Ascending aorta (tissue), 2 donors: ENCODE measurements around the gene PNPLA2. TPM values are rescaled to one million over a fixed set of nuclear protein-coding genes. Genes with fewer than 3 reads are reported as not detected.

Source experiments
- DNase-seq, 2 donors: peaks; one replicate each; pipeline ENCODE4 v3.0.0-alpha.2; 2019; ENCODE audit warnings: low spot score in 2 of 2
- H3K27ac ChIP-seq, 2 donors: fragments of 200-600 bp; sonication (generic); one replicate each; pipeline ENCODE4 v1.5.1; 2016 to 2017; ENCODE audit warnings: mild to moderate bottlenecking in 1 of 2
- H3K27me3 ChIP-seq: fragments of 200-600 bp; sonication (generic); one replicate; pipeline ENCODE4 v1.5.1; 2017
- H3K36me3 ChIP-seq, 2 donors: fragments of 200-600 bp; sonication (generic); one replicate each; pipeline ENCODE4 v1.5.1; 2016
- H3K4me1 ChIP-seq, 2 donors: fragments of 200-600 bp; sonication (generic); one replicate each; pipeline ENCODE4 v1.5.1; 2016 to 2017; ENCODE audit warnings: mild to moderate bottlenecking in 1 of 2
- H3K4me3 ChIP-seq, 2 donors: fragments of 200-600 bp; sonication (generic); one replicate each; pipeline ENCODE4 v1.5.1; 2016 to 2017; ENCODE audit warnings: mild to moderate bottlenecking in 1 of 2
- H3K9me3 ChIP-seq, 2 donors: fragments of 200-600 bp; sonication (generic); one replicate each; pipeline ENCODE4 v1.5.1; 2016
- intact Hi-C: fragments of 100-400 bp; cut with DNase I; formaldehyde crosslinking; loops from one replicate; pipeline ENCODE4 v1.15.1; 2023
- total RNA-seq: library from RNA; depleted of rRNA; stranded (reverse); fragments of >200 nt; gene quantifications from one replicate; pipeline ENCODE4 v1.1.0, GENCODE V29; 2016
- TF ChIP-seq, protein P1 (sequence below), 3 experiments: fragments of 200-600 bp in 2 of 3; fragments of 450-650 bp in 1 of 3; sonication (generic) in 2 of 3; IDR thresholded peaks; one replicate each; pipeline ENCODE4 v1.5.1; 2016 to 2019; ENCODE audit warnings: antibody characterized with exemption in 3 of 3, mild to moderate bottlenecking in 1 of 3, moderate library complexity in 1 of 3

The PNPLA2 gene
- total RNA-seq, 1 donor from 2014 or later, result 214 TPM

- Histone ChIP-seq H3K4me3 (no peak overlapping the region), H3K27me3 (no peaks in the 10 kb centered on the region), H3K9me3 (no peaks in the 10 kb centered on the region), H3K36me3 (peaks cover 43 to 49% of the 10 kb centered on the region in 2 donors), H3K4me1 (peaks cover 16 to 45% of the 10 kb centered on the region in 2 donors), H3K27ac (peak overlapping the region in 1 of 2 donors; percentile 25)
- intact Hi-C loops, result no loop called here
- DNase-seq, result no peak
- TF ChIP-seq, protein P1, sequence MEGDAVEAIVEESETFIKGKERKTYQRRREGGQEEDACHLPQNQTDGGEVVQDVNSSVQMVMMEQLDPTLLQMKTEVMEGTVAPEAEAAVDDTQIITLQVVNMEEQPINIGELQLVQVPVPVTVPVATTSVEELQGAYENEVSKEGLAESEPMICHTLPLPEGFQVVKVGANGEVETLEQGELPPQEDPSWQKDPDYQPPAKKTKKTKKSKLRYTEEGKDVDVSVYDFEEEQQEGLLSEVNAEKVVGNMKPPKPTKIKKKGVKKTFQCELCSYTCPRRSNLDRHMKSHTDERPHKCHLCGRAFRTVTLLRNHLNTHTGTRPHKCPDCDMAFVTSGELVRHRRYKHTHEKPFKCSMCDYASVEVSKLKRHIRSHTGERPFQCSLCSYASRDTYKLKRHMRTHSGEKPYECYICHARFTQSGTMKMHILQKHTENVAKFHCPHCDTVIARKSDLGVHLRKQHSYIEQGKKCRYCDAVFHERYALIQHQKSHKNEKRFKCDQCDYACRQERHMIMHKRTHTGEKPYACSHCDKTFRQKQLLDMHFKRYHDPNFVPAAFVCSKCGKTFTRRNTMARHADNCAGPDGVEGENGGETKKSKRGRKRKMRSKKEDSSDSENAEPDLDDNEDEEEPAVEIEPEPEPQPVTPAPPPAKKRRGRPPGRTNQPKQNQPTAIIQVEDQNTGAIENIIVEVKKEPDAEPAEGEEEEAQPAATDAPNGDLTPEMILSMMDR (IDR thresholded peaks at IDR 0.05), result peak in 1 of 3 experiments; percentile 16
Measured at GRCh38 chr11:838441-839279, 19.9 kb downstream of the PNPLA2 start.

GRCh38 chr11:839280-839623 is 20.5 kb downstream of the PNPLA2 start:
- intact Hi-C loops, result no loop called here
- H3K4me1 ChIP-seq, result peaks cover 22 to 41% of the 10 kb centered on the region in 2 donors
- no peak for DNase-seq
- no peak overlapping the region for H3K4me3 ChIP-seq
- H3K27ac ChIP-seq, result peak overlapping the region in 1 of 2 donors; percentile 25
- H3K27me3 ChIP-seq, result no peaks in the 10 kb centered on the region
- no peaks in the 10 kb centered on the region for H3K9me3 ChIP-seq
- TF ChIP-seq, protein P1 (IDR thresholded peaks at IDR 0.05), result no peak
- H3K36me3 ChIP-seq, result peaks cover 43 to 49% of the 10 kb centered on the region in 2 donors

- peaks cover 27 to 39% of the 10 kb centered on the region in 2 donors for H3K4me1 ChIP-seq
- peak overlapping the region in 1 of 2 donors; percentile 94 for H3K4me3 ChIP-seq
- no peak for DNase-seq
- no peak overlapping the region for H3K27ac ChIP-seq
- TF ChIP-seq, protein P1 (IDR thresholded peaks at IDR 0.05), result no peak
- intact Hi-C loops, result loop anchor here (10.0 kb wide), 2 partner anchors 715 to 925 kb away; partner anchors contain the start of gene CTSD
- H3K36me3 ChIP-seq, result peaks cover 43 to 49% of the 10 kb centered on the region in 2 donors
- H3K27me3 ChIP-seq, result no peaks in the 10 kb centered on the region
- H3K9me3 ChIP-seq, result no peaks in the 10 kb centered on the region
Measured at GRCh38 chr11:839875-840617, 21.3 kb downstream of the PNPLA2 start.

- intact Hi-C loops, result loop anchor here (10.0 kb wide), 2 partner anchors 713 to 923 kb away; partner anchors contain the start of gene CTSD
- DNase-seq, result no peak
- Histone ChIP-seq H3K4me1 (peaks cover 36 to 41% of the 10 kb centered on the region in 2 donors), H3K27me3 (no peaks in the 10 kb centered on the region), H3K36me3 (peaks cover 33 to 37% of the 10 kb centered on the region in 2 donors), H3K4me3 (peak overlapping the region; percentile 94 to 98), H3K9me3 (no peaks in the 10 kb centered on the region), H3K27ac (peak overlapping the region; percentile 92 to 95)
- TF ChIP-seq, protein P1 (IDR thresholded peaks at IDR 0.05), result no peak
Measured at GRCh38 chr11:841981-842369, 23.3 kb downstream of the PNPLA2 start.

DNA sequence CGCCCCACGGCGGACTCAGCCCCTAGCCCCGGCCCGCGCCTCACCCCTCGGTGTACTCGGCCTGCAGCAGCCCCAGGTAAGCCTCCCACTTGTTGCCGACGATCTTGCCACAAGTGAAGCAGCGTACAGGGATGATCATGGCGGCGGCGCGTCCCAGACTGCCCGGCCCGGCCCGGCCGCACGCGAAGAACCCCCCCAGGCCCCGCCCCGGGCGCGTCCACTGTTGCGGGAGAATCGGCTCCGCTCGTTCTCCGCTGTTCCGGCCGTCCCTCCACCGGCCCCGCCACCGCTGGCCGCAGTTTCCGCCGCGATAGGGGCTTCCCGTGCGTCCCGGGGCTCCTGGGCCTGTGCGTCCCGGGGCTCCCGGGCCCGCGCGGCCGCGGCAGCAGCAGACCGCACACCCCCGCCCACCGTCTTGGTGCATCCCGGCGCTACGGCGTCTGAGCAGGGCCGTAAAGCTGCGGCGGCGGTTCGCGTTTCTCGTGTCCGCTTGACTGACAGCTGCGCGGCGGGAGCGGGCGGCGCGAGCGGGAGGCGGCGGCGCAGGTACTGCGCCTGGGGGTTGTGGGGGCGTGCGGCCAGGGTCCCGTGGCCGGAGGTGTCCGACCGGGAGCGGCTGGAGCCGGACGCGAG is 23.8 kb downstream of the PNPLA2 start, which contains the start of the genes POLR2L and TSPAN4:
Gene POLR2L, minus strand, starts transcription at position 160 of the 633 bp plus-strand sequence. Its CDS starts 21 bp downstream, at position 139.
Gene TSPAN4, plus strand, starts transcription at position 483 of the 633 bp plus-strand sequence. CDS start 7,453 bp downstream, outside the sequence.
- DNase-seq, result peak in 1 of 2 donors; percentile 93
- H3K4me1 ChIP-seq, result peaks cover 36 to 41% of the 10 kb centered on the region in 2 donors
- intact Hi-C loops, result loop anchor here (10.0 kb wide), 2 partner anchors 712 to 922 kb away; partner anchors contain the start of gene CTSD

More for the DNA sequence above, 23.8 kb downstream of the PNPLA2 start, which contains the start of the genes POLR2L and TSPAN4:
- Histone ChIP-seq H3K4me3 (peak within 1 kb of the TSS; percentile 94 to 98), H3K36me3 (peaks cover 28 to 32% of the 10 kb centered on the region in 2 donors), H3K27ac (peak within 1 kb of the TSS; percentile 92 to 95), H3K27me3 (no peaks in the 10 kb centered on the region), H3K9me3 (no peaks in the 10 kb centered on the region)
- TF ChIP-seq, protein P1 (IDR thresholded peaks at IDR 0.05), result no peak
